HuH-7 (cell line): ENCODE results near the gene CATSPER3.

Source experiments
- DNase-seq: peaks from one replicate; pipeline ENCODE4 v3.0.0; 2011; ENCODE audit warnings: low spot score

Gene CATSPER3

GRCh38 chr5:135011355-135012032 lies 43.8 kb downstream of the CATSPER3 start:
- no peak for DNase-seq

- DNase-seq: no peak
Measured at GRCh38 chr5:135012033-135012588, 44.4 kb downstream of the CATSPER3 start.

GRCh38 chr5:135012951-135013391 lies 45.3 kb downstream of the CATSPER3 start:
- DNase-seq: no peak

- no peak for DNase-seq
Measured at GRCh38 chr5:135013445-135013844, 45.7 kb downstream of the CATSPER3 start.

GRCh38 chr5:135013947-135014570 lies 46.4 kb downstream of the CATSPER3 start:
- no peak for DNase-seq

- no peak for DNase-seq
Measured at GRCh38 chr5:135015942-135016341, 48.2 kb downstream of the CATSPER3 start.

- DNase-seq: no peak
Measured at GRCh38 chr5:135016861-135017290, 49.2 kb downstream of the CATSPER3 start.

- no peak for DNase-seq
Measured at GRCh38 chr5:135018457-135018856, 50.8 kb downstream of the CATSPER3 start.

- DNase-seq: no peak
Measured at GRCh38 chr5:135019314-135019713, 51.6 kb downstream of the CATSPER3 start.

- no peak for DNase-seq
Measured at GRCh38 chr5:135020111-135020895, 52.6 kb downstream of the CATSPER3 start.

- no peak for DNase-seq
Measured at GRCh38 chr5:135024956-135025729, 57.4 kb downstream of the CATSPER3 start.

- DNase-seq: no peak
Measured at GRCh38 chr5:135025730-135026644, 58.3 kb downstream of the CATSPER3 start.

GRCh38 chr5:135026645-135027265 lies 59.0 kb downstream of the CATSPER3 start:
- no peak for DNase-seq

GRCh38 chr5:135027266-135027696 lies 59.6 kb downstream of the CATSPER3 start:
- no peak for DNase-seq

- no peak for DNase-seq
Measured at GRCh38 chr5:135027697-135028615, 60.2 kb downstream of the CATSPER3 start.

GRCh38 chr5:135028791-135029476 lies 61.2 kb downstream of the CATSPER3 start:
- DNase-seq: no peak

- no peak for DNase-seq
Measured at GRCh38 chr5:135029477-135030122, 61.9 kb downstream of the CATSPER3 start.
